AG04450 (cell line): ENCODE results near the gene NELFB. TPM values are rescaled to one million over a fixed set of nuclear protein-coding genes. Genes with fewer than 3 reads are reported as not detected.
A peak's percentile ranks its signal among the peaks of the same experiment; 100 is the strongest.

ENCODE experiments used
- CTCF ChIA-PET: fragments of 300-600, 350-600 bp; formaldehyde crosslinking; extraction: SDS; loops from one replicate; lab custom pipeline; 2022; ENCODE audit warnings: antibody characterized with exemption, inconsistent platforms; lab: Charles Lee
- POLR2A ChIA-PET: fragments of 350-600 bp; formaldehyde crosslinking; extraction: SDS; loops from one replicate; lab custom pipeline; 2021; ENCODE audit warnings: antibody characterized with exemption, inconsistent platforms; lab: Yijun Ruan, JAX
- DNase-seq: peaks from one replicate; pipeline ENCODE4 v3.0.0-alpha.2; 2011; ENCODE audit warnings: low read depth, low spot score
- H3K27ac ChIP-seq: one replicate; pipeline ENCODE4 v1.5.1; 2012; ENCODE audit warnings: low read depth, low read length, control low read depth
- H3K27me3 ChIP-seq: one replicate; pipeline ENCODE4 v1.6.0; 2012; ENCODE audit warnings: low read length; ENCODE audit not compliant: control insufficient read depth, insufficient read depth
- H3K4me3 ChIP-seq: 2 replicates; pipeline ENCODE4 v1.5.1; 2011; ENCODE audit warnings: mild to moderate bottlenecking, low read depth, low read length, control low read depth
- H3K9me3 ChIP-seq: 2 replicates; pipeline ENCODE4 v1.5.1; 2012; ENCODE audit warnings: low read length; ENCODE audit not compliant: control insufficient read depth, insufficient read depth
- CTCF ChIP-seq: IDR thresholded peaks from 2 replicates; pipeline ENCODE4 v1.5.1; 2011; ENCODE audit warnings: low read depth, low read length, control low read depth, inconsistent platforms
- polyA minus RNA-seq: library from RNA; depleted of rRNA, polyadenylated mRNA; stranded (reverse); fragments of >200 nt; gene quantifications from 2 replicates; pipeline ENCODE4 v1.2.3, GENCODE V29; 2011; rRNA and poly(A)+ RNA removed
- polyA plus RNA-seq: library from polyadenylated mRNA; depleted of rRNA; stranded (reverse); fragments of >200 nt; gene quantifications from 2 replicates; pipeline ENCODE4 v1.2.3, GENCODE V29; 2011; rRNA removed

Gene NELFB
- 27.1 and 38.7 TPM in 2 replicates for polyA plus RNA-seq
- polyA minus RNA-seq, result 21.9 and 23.5 TPM in 2 replicates

DNA sequence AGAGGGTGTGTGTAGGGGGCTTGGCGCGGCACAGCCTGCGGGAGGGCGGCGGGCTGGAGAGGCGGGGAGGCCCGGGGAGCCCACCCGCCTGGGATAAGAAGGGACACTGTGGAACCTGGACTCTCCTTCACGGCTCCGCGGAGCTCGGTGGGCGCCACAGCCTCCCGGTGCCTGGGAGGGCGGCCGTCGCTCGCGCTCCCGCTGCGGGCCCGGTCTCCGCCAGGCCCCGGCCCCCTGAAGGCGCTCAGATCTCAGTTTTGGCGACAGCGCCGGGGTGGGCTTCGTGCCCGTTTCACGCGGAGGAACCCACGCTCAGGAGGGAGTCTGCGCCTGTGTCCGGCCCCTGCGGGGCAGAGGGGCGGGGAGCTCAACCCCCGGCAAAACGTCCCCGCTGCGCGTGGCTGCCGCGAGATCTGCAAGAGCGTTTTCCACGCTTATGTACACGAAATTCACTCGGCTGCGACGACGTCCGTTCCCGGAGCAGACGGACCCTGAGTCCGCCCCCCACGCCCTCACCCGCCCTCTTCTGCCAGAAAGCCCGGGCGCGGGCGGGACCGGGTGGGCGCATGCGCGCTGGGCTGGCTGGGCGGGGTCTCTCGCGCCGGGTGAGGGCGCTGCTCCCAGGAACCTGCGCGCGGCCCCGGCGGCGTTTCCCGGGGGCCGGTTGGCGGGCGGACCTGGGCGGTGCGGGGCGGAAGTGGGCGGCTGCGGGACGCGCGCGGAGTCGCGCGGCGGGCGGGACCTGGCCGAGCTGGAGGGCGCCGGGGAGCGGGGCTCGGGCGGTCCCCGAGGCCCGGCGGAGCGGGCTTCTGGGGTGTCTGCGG lies at the start of gene NELFB:
Gene NELFB (plus strand): TSS at position 704 of the 824 bp plus-strand sequence.
- Histone ChIP-seq H3K27ac (peak within 1 kb of the TSS; percentile 31), H3K4me3 (peak within 1 kb of the TSS; percentile 96), H3K9me3 (no peaks in the 10 kb centered on the region; the same call in 1 of the 2 replicates), H3K27me3 (no peaks in the 10 kb centered on the region)
- DNase-seq, result peak; percentile 51
- CTCF ChIA-PET, result interaction anchor here (0.5 to 1.5 kb wide), 3 partner anchors 18 to 353 kb away, joined by 3 to 10 read pairs (median 4); partner anchors contain the start of gene EXD3
- TF ChIP-seq CTCF, result no peak
- POLR2A ChIA-PET, result interaction anchor here (0.9 to 8.8 kb wide), 6 partner anchors 9 to 125 kb away, joined by 3 to 146 read pairs (median 4); partner anchors contain the start of genes TOR4A and TUBB4B

GRCh38 chr9:137206602-137207001 lies 48.5 kb upstream of the NELFB start:
- no peak for TF ChIP-seq CTCF
- CTCF ChIA-PET, result no interaction called here
- Histone ChIP-seq H3K27ac (peak overlapping the region; percentile 21), H3K4me3 (peak overlapping the region; percentile 97), H3K27me3 (no peaks in the 10 kb centered on the region), H3K9me3 (no peaks in the 10 kb centered on the region; the same call in 1 of the 2 replicates)
- DNase-seq, result no peak
- POLR2A ChIA-PET, result no interaction called here

DNA sequence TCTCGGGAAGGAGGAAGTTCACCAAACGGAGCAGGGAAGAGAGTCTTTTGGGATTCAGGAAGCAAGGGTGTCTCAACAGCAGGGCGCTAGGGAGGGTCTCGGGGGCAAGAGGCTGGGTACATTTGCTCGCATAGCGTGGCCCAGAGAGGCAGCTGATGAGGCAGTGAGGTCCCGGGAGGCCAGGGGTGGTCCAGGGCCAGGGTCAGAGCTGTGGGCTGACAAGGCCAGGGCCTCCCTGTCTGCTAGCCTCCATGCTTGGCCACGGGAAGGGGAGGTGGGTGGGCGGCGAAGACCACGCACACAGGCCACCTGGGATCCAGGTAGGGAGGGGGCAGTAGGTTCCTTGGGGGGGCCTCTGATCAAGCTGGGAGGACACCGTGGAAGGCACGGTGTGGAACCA lies 43.6 kb upstream of the NELFB start:
- ChIA-PET POLR2A (no interaction called here), CTCF (no interaction called here)
- Histone ChIP-seq H3K27me3 (no peaks in the 10 kb centered on the region), H3K4me3 (no peak overlapping the region), H3K27ac (no peak overlapping the region), H3K9me3 (no peaks in the 10 kb centered on the region; the same call in 1 of the 2 replicates)
- no peak for TF ChIP-seq CTCF
- DNase-seq, result no peak

- TF ChIP-seq CTCF, result no peak
- ChIA-PET POLR2A (no interaction called here), CTCF (no interaction called here)
- Histone ChIP-seq H3K9me3 (no peaks in the 10 kb centered on the region; the same call in 1 of the 2 replicates), H3K27ac (no peak overlapping the region), H3K27me3 (no peaks in the 10 kb centered on the region), H3K4me3 (no peak overlapping the region)
- DNase-seq, result no peak
Observed at GRCh38 chr9:137212520-137212919, 42.6 kb upstream of the NELFB start.
